IMR-90 (cell line): ENCODE measurements around the gene ECSCR. TPM values are rescaled to one million over a fixed set of nuclear protein-coding genes. Genes with fewer than 3 reads are reported as not detected.
A peak's percentile ranks its signal among the peaks of the same experiment; 100 is the strongest.

Source experiments
- ATAC-seq: fragments of 200-7000 bp; cut with Tn5 transposase; 2 replicates; pipeline ENCODE4 v1.9.1; 2020; ENCODE audit warnings: low read depth, mild to moderate bottlenecking, moderate library complexity
- BruUV-seq: library from RNA; stranded (reverse); fragments of 400-500 nt; replicated peaks from 2 replicates; lab custom pipeline; 2021; lab: Mats Ljungman, UMichigan
- CTCF ChIA-PET: fragments of 300-600 bp; formaldehyde crosslinking; extraction: SDS; loops from one replicate; lab custom pipeline; 2021; ENCODE audit warnings: antibody characterized with exemption; lab: Yijun Ruan, JAX
- POLR2A ChIA-PET: fragments of 300-600 bp; sonication (Branson Sonifier 250); formaldehyde crosslinking; loops from one replicate; lab custom pipeline; 2022; ENCODE audit warnings: antibody characterized with exemption; ENCODE audit not compliant: unreplicated experiment; lab: Charles Lee
- DNase-seq: peaks from one replicate; pipeline ENCODE4 v3.0.0; 2013
- H2AFZ ChIP-seq: replicated peaks from 2 replicates; pipeline ENCODE3; 2013; ENCODE audit warnings: low read length, mild to moderate bottlenecking; ENCODE audit not compliant: poor library complexity
- H2AK5ac ChIP-seq: 2 replicates; pipeline ENCODE4 v1.6.1; 2013; ENCODE audit warnings: low read depth, low read length, inconsistent platforms
- H2AK9ac ChIP-seq: replicated peaks from 2 replicates; pipeline ENCODE3; 2013; ENCODE audit warnings: mild to moderate bottlenecking, low read depth, low read length, moderate library complexity; ENCODE audit not compliant: poor library complexity
- H2BK120ac ChIP-seq: 2 replicates; pipeline ENCODE4 v1.6.1; 2013; ENCODE audit warnings: low read depth, low read length, inconsistent platforms
- H2BK15ac ChIP-seq: 3 replicates; pipeline ENCODE4 v1.6.1; 2013; ENCODE audit warnings: low read depth, low read length, inconsistent platforms
- H2BK20ac ChIP-seq: 2 replicates; pipeline ENCODE4 v1.6.1; 2013; ENCODE audit warnings: low read depth, mild to moderate bottlenecking, inconsistent platforms, low read length, moderate library complexity
- H2BK5ac ChIP-seq: 2 replicates; pipeline ENCODE4 v1.6.1; 2013; ENCODE audit warnings: mild to moderate bottlenecking, low read depth, low read length, inconsistent platforms; ENCODE audit not compliant: poor library complexity, severe bottlenecking
- H3K14ac ChIP-seq: replicated peaks from 2 replicates; pipeline ENCODE4 v1.6.1; 2013; ENCODE audit warnings: low read depth, low read length, inconsistent platforms
- H3K18ac ChIP-seq: 2 replicates; pipeline ENCODE4 v1.6.1; 2013; ENCODE audit warnings: low read depth, low read length, control low read depth
- H3K23ac ChIP-seq: 2 replicates; pipeline ENCODE4 v1.6.1; 2013; ENCODE audit warnings: low read depth, low read length, inconsistent platforms
- H3K27ac ChIP-seq: 2 replicates; pipeline ENCODE4 v1.5.1; 2013; ENCODE audit warnings: mild to moderate bottlenecking, control low read depth, low read length; ENCODE audit not compliant: insufficient read depth
- H3K27me3 ChIP-seq: 2 replicates; pipeline ENCODE4 v1.6.1; 2013; ENCODE audit warnings: low read length; ENCODE audit not compliant: control insufficient read depth, insufficient read depth
- H3K36me3 ChIP-seq: 2 replicates; pipeline ENCODE4 v1.6.1; 2013; ENCODE audit warnings: low read length, mixed read lengths; ENCODE audit not compliant: control insufficient read depth, insufficient read depth
- H3K4ac ChIP-seq: 2 replicates; pipeline ENCODE4 v1.6.1; 2013; ENCODE audit warnings: low read depth, low read length, inconsistent platforms
- H3K4me1 ChIP-seq: 2 replicates; pipeline ENCODE4 v1.6.1; 2013; ENCODE audit warnings: low read length, mixed read lengths; ENCODE audit not compliant: control insufficient read depth, insufficient read depth
- H3K4me2 ChIP-seq: 2 replicates; pipeline ENCODE4 v1.6.1; 2013; ENCODE audit warnings: low read depth, mild to moderate bottlenecking, control low read depth, low read length, moderate library complexity
- H3K4me3 ChIP-seq: 2 replicates; pipeline ENCODE4 v1.5.1; 2013; ENCODE audit warnings: low read depth, mild to moderate bottlenecking, control low read depth, low read length, moderate library complexity; ENCODE audit not compliant: insufficient read depth
- H3K56ac ChIP-seq: 2 replicates; pipeline ENCODE4 v1.6.1; 2013; ENCODE audit warnings: low read length, inconsistent platforms; ENCODE audit not compliant: insufficient read depth; ENCODE audit errors: extremely low read depth
- H3K79me1 ChIP-seq, 2 experiments: 2 replicates each; pipeline ENCODE4 v1.6.1; 2013; ENCODE audit warnings: low read length in 2 of 2, inconsistent platforms in 1 of 2, low read depth in 1 of 2
- H3K9ac ChIP-seq: 2 replicates; pipeline ENCODE4 v1.6.1; 2013; ENCODE audit warnings: low read depth, low read length, control low read depth
- H3K9me1 ChIP-seq: 2 replicates; pipeline ENCODE4 v1.6.1; 2013; ENCODE audit warnings: low read length, inconsistent platforms; ENCODE audit not compliant: insufficient read depth
- H3K9me3 ChIP-seq: 2 replicates; pipeline ENCODE4 v1.6.1; 2013; ENCODE audit warnings: low read length; ENCODE audit not compliant: control insufficient read depth, insufficient read depth
- H4K20me1 ChIP-seq: 2 replicates; pipeline ENCODE4 v1.6.1; 2013; ENCODE audit warnings: low read length, inconsistent platforms; ENCODE audit not compliant: insufficient read depth
- H4K5ac ChIP-seq: 2 replicates; pipeline ENCODE4 v1.6.1; 2013; ENCODE audit warnings: mild to moderate bottlenecking, low read depth, low read length, control low read depth
- H4K8ac ChIP-seq, 2 experiments: 2 replicates each; pipeline ENCODE4 v1.6.1; 2013; ENCODE audit warnings: low read depth in 2 of 2, low read length in 2 of 2, control low read depth in 1 of 2, inconsistent platforms in 1 of 2
- H4K91ac ChIP-seq: 2 replicates; pipeline ENCODE4 v1.6.1; 2013; ENCODE audit warnings: low read depth, low read length, inconsistent platforms; ENCODE audit not compliant: insufficient read depth
- BHLHE40 ChIP-seq: fragments of 150-350 bp; IDR thresholded peaks from 2 replicates; pipeline ENCODE4 v1.6.1; 2016; ENCODE audit warnings: mild to moderate bottlenecking, low read depth, low read length
- CEBPB ChIP-seq: IDR thresholded peaks from 2 replicates; pipeline ENCODE4 v1.6.1; 2012; ENCODE audit warnings: low read depth, low read length, improper control_type of control experiment
- CHD1 ChIP-seq: IDR thresholded peaks from 2 replicates; pipeline ENCODE4 v1.6.1; 2012; ENCODE audit warnings: low read depth, low read length, improper control_type of control experiment
- FOS ChIP-seq: fragments of 150-350 bp; IDR thresholded peaks from 2 replicates; pipeline ENCODE4 v1.6.1; 2016; ENCODE audit warnings: low read depth, low read length
- MAFK ChIP-seq: IDR thresholded peaks from 2 replicates; pipeline ENCODE4 v1.6.1; 2012; ENCODE audit warnings: low read depth, low read length, improper control_type of control experiment
- MAZ ChIP-seq: IDR thresholded peaks from 2 replicates; pipeline ENCODE4 v1.6.1; 2012; ENCODE audit warnings: low read depth, mild to moderate bottlenecking, low read length, improper control_type of control experiment, moderate library complexity, borderline replicate concordance
- MXI1 ChIP-seq: IDR thresholded peaks from 2 replicates; pipeline ENCODE4 v1.6.1; 2012; ENCODE audit warnings: low read depth, mild to moderate bottlenecking, low read length, moderate library complexity, borderline replicate concordance
- NFE2L2 ChIP-seq: fragments of 150-350 bp; IDR thresholded peaks from 2 replicates; pipeline ENCODE4 v1.6.1; 2016; ENCODE audit warnings: low read depth, mild to moderate bottlenecking, low read length
- POLR2A ChIP-seq: IDR thresholded peaks from 2 replicates; pipeline ENCODE4 v1.6.1; 2012; ENCODE audit warnings: mild to moderate bottlenecking, low read depth, low read length
- RAD21 ChIP-seq: IDR thresholded peaks from 2 replicates; pipeline ENCODE4 v1.6.1; 2012; ENCODE audit warnings: low read length, improper control_type of control experiment
- RCOR1 ChIP-seq: IDR thresholded peaks from 2 replicates; pipeline ENCODE4 v1.6.1; 2012; ENCODE audit warnings: mild to moderate bottlenecking, low read length, improper control_type of control experiment; ENCODE audit not compliant: insufficient replicate concordance
- RFX5 ChIP-seq: IDR thresholded peaks from 2 replicates; pipeline ENCODE4 v1.8.0; 2012; ENCODE audit warnings: low read depth, mild to moderate bottlenecking, low read length, moderate library complexity
- WGBS, 2 experiments: methylation state at CpG; one replicate each; pipeline versions ENCODE4 v1.1.5 to v1.1.7; 2013; ENCODE audit warnings: missing lambda C conversion rate in 2 of 2; ENCODE audit not compliant: insufficient read length in 1 of 2; ENCODE audit errors: extremely low coverage in 2 of 2; 5-methylcytosine and 5-hydroxymethylcytosine counted together
- dilution Hi-C: fragments of 300-500 bp; cut with HindIII; formaldehyde crosslinking; loops from one replicate; pipeline ENCODE4 v1.14.3; 2018; ENCODE audit warnings: low sequenced_read_pairs; ENCODE audit not compliant: unreplicated experiment
- in situ Hi-C: fragments of 300-500 bp; cut with MboI; formaldehyde crosslinking; loops from 3 replicates; pipeline ENCODE4 v1.14.3; 2019; ENCODE audit warnings: low sequenced_read_pairs, inconsistent platforms, mixed read lengths
- intact Hi-C: fragments of 100-400 bp; cut with micrococcal nuclease; formaldehyde crosslinking; loops from 2 replicates; pipeline ENCODE4 v1.10.0; 2022
- polyA plus RNA-seq, 3 experiments: library from polyadenylated mRNA; depleted of rRNA; stranded (reverse); fragments of >200 nt; gene quantifications; 2 replicates each; pipeline ENCODE4 v1.2.3, GENCODE V29; 2012; ENCODE audit warnings: low replicate concordance in 1 of 3
- total RNA-seq: library from RNA; depleted of rRNA; stranded (reverse); fragments of >200 nt; gene quantifications from 2 replicates; pipeline ENCODE4 v1.2.3, GENCODE V29; 2012
- TF ChIP-seq, protein P1 (sequence below): conservative IDR thresholded peaks from 2 replicates; pipeline ENCODE4 v1.5.1; 2012; ENCODE audit warnings: mild to moderate bottlenecking, low read depth, low read length, improper control_type of control experiment
- TF ChIP-seq, protein P2 (sequence below): fragments of 150-350 bp; IDR thresholded peaks from 2 replicates; pipeline ENCODE4 v1.6.1; 2016; ENCODE audit warnings: low read depth, mild to moderate bottlenecking, low read length, moderate library complexity, borderline replicate concordance
- TF ChIP-seq, protein P3 (sequence below): fragments of 150-350 bp; IDR thresholded peaks from 2 replicates; pipeline ENCODE4 v1.6.1; 2017; ENCODE audit warnings: mild to moderate bottlenecking, antibody characterized with exemption, low read length, low read depth

ECSCR gene
- total and polyA plus RNA-seq, 2 of the 4 experiments (the other 2 are of a cell fraction): 3.6 to 3.9 TPM

DNA sequence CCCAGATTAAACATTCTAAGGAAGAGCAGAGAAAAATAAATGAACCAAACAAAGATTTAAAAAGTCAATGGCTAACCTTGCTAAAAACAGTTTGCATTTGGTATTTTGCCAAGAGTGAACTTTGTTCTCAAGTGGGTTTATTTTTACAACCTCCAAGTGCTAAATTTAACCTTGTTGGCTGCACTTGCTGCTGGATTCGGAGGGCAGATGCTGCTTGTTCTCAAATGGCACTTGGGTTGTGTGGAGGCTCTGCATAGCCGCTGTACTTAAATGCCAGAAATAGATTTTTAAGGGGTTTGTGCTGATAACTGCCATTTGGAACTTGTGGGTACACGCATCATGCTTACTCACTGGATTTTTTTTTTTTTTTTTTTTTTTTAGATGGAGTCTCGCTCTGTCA, 45.3 kb downstream of the ECSCR start:
- ATAC-seq: 0 out of 2 replicates have a peak, but pooled peaks have one; percentile 24
- no peak overlapping the region for H4K5ac ChIP-seq
- H2BK20ac ChIP-seq: no peak overlapping the region
- H3K79me1 ChIP-seq: no peaks in the 10 kb centered on the region
- H2BK5ac ChIP-seq: no peak overlapping the region
- no peaks in the 10 kb centered on the region for H3K9me1 ChIP-seq
- no peak overlapping the region for H3K4ac ChIP-seq
- no peak overlapping the region for H4K8ac ChIP-seq
- H3K56ac ChIP-seq: no peak overlapping the region
- H2AFZ ChIP-seq: no peak overlapping the region
- H2AK9ac ChIP-seq: no peak overlapping the region
- no peaks in the 10 kb centered on the region for H3K27me3 ChIP-seq
- H4K91ac ChIP-seq: no peak overlapping the region
- H3K4me2 ChIP-seq: no peak overlapping the region
- DNase-seq: peak; percentile 76
- H3K4me3 ChIP-seq: no peak overlapping the region
- H3K4me1 ChIP-seq: peaks cover 7% of the 10 kb centered on the region; the same call in 1 of the 2 replicates
- H4K20me1 ChIP-seq: no peaks in the 10 kb centered on the region
- no peak overlapping the region for H3K27ac ChIP-seq
- no peak overlapping the region for H3K23ac ChIP-seq
- no peak overlapping the region for H3K18ac ChIP-seq
- H2BK15ac ChIP-seq: no peak overlapping the region
- H2AK5ac ChIP-seq: no peak overlapping the region
- no peak overlapping the region for H3K9ac ChIP-seq
- BruUV-seq: no TSS peak
- H3K9me3 ChIP-seq: no peaks in the 10 kb centered on the region
- intact Hi-C loops: no loop called here
- CTCF ChIA-PET: no interaction called here
- H3K36me3 ChIP-seq: peaks cover 23% of the 10 kb centered on the region
- H3K14ac ChIP-seq: no peak overlapping the region
- H2BK120ac ChIP-seq: no peak overlapping the region
- no CpG with 5 or more reads among the region's 4 CpGs for WGBS, 2 experiments
- dilution Hi-C loops: loop anchor here (25.0 kb wide), 1 partner anchor 95 kb away; no protein-coding TSS in a partner anchor
- in situ Hi-C loops: no loop called here
- TF ChIP-seq, protein P1, sequence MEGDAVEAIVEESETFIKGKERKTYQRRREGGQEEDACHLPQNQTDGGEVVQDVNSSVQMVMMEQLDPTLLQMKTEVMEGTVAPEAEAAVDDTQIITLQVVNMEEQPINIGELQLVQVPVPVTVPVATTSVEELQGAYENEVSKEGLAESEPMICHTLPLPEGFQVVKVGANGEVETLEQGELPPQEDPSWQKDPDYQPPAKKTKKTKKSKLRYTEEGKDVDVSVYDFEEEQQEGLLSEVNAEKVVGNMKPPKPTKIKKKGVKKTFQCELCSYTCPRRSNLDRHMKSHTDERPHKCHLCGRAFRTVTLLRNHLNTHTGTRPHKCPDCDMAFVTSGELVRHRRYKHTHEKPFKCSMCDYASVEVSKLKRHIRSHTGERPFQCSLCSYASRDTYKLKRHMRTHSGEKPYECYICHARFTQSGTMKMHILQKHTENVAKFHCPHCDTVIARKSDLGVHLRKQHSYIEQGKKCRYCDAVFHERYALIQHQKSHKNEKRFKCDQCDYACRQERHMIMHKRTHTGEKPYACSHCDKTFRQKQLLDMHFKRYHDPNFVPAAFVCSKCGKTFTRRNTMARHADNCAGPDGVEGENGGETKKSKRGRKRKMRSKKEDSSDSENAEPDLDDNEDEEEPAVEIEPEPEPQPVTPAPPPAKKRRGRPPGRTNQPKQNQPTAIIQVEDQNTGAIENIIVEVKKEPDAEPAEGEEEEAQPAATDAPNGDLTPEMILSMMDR: no peak
- TF ChIP-seq, protein P2, sequence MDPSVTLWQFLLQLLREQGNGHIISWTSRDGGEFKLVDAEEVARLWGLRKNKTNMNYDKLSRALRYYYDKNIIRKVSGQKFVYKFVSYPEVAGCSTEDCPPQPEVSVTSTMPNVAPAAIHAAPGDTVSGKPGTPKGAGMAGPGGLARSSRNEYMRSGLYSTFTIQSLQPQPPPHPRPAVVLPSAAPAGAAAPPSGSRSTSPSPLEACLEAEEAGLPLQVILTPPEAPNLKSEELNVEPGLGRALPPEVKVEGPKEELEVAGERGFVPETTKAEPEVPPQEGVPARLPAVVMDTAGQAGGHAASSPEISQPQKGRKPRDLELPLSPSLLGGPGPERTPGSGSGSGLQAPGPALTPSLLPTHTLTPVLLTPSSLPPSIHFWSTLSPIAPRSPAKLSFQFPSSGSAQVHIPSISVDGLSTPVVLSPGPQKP: no peak
- TF ChIP-seq MXI1: no peak
- no peak for TF ChIP-seq MAFK
- TF ChIP-seq, protein P3, sequence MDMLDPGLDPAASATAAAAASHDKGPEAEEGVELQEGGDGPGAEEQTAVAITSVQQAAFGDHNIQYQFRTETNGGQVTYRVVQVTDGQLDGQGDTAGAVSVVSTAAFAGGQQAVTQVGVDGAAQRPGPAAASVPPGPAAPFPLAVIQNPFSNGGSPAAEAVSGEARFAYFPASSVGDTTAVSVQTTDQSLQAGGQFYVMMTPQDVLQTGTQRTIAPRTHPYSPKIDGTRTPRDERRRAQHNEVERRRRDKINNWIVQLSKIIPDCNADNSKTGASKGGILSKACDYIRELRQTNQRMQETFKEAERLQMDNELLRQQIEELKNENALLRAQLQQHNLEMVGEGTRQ: no peak
- TF ChIP-seq CHD1: no peak
- TF ChIP-seq RCOR1: no peak
- TF ChIP-seq RAD21: no peak
- no peak for TF ChIP-seq POLR2A
- TF ChIP-seq RFX5: no peak
- TF ChIP-seq CEBPB: no peak
- no peak for TF ChIP-seq NFE2L2
- TF ChIP-seq MAZ: no peak
- no peak for TF ChIP-seq FOS
- TF ChIP-seq BHLHE40: no peak
- POLR2A ChIA-PET: no interaction called here
